Measurements from ENCODE around the gene PAQR3.
"Not testable (repeated sequence)": the region's sequence is repeated elsewhere in the genome, so short reads cannot be mapped to it uniquely, and the experiment has no call there.

Gene PAQR3

DNA sequence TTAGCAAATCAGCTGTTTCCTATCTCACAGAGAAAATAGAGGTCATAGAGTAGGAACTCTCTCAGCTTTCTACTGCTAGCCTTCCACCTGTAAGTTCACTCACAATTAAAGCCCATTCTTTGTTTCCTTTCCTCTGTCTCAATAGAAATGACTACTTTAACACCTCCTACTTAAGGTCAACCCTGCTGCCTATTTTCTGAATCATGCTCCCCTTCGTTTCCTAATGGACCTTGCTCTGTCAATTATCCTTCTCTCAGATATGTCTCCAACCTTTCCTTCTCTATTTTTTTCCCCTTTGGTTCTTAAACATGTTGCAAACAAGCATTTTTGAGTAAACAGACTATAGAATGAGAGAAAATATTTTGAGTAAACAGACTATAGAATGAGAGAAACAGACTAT is 5.1 kb upstream of the PAQR3 start:
- Mint-ChIP-seq H3K27me3 (peaks cover 53% of the 10 kb centered on the region), H3K4me1 (ENCODE audit: low read depth) (peaks cover 30% of the 10 kb centered on the region), H3K27ac (no peak overlapping the region), H3K9me3 (no peaks in the 10 kb centered on the region), H3K36me3 (ENCODE audit: low read depth) (no peaks in the 10 kb centered on the region), H3K4me3 (no peak overlapping the region)

DNA sequence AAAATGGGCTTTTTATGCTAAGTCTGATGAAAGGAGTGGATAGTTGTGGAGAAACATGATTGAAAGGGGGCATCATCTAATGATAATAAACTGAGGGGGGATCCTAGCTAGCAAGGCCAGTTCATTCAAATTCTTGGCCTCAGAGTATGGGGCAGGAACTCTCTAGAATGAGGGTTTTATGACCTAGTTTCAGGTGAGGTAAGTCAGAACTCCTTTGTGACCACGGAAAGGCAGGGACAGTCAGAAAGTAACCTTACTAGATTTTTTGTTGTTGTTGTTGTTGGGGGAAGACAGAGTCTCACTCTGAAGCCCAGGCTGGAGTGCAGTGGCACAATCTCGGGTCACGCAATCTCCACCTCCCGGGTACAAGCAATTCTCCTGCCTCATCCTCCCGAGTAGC is 1.5 kb upstream of the PAQR3 start:
- Mint-ChIP-seq H3K9me3 (no peaks in the 10 kb centered on the region), H3K4me1 (ENCODE audit: low read depth) (peaks cover 50% of the 10 kb centered on the region), H3K36me3 (ENCODE audit: low read depth) (peaks cover 7% of the 10 kb centered on the region), H3K27me3 (peaks cover 29% of the 10 kb centered on the region), H3K4me3 (no peak overlapping the region), H3K27ac (no peak overlapping the region)

DNA sequence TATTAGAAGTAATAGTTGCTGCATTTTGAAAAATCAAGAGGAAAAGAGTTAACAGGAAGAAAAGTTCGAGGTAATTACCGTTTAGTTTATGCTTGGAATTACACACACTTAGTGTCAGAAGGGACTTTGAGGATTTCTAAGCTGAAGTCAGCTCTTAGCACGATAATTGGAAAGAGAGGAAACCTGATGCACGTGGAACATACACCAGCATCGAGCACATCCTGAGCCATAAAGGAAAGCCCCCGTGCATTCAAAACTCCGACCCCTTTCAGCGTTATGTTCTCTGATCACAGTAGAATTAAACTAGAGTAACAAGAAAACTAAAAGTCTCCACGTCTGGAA is 400 bp upstream of the PAQR3 start:
- H3K27ac Mint-ChIP-seq, result peak overlapping the region; percentile 76

DNA sequence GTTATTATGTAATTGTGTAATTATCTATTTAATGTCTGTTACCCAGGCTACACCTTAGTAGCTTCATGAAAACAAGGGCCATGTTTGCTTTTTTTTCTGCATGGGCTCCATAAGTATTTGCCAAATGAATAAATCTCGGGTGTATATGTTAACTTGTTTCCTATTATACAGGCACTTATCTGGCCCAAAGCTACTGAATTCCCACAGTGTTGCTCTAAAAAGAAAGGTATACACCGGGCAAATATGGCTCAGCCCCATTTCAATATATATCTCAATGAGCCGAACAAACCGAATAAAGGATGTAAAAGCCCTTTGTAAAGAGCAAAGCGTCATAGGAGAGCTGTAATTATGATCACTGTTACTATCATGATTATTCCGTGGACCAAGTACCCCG is 767 bp downstream of the PAQR3 start:
- peaks cover 38% of the 10 kb centered on the region for H3K4me1 Mint-ChIP-seq (ENCODE audit: low read depth)
- no peaks in the 10 kb centered on the region for H3K9me3 Mint-ChIP-seq
- H3K36me3 Mint-ChIP-seq (ENCODE audit: low read depth), result peaks cover 17% of the 10 kb centered on the region
- peaks cover 10% of the 10 kb centered on the region for H3K27me3 Mint-ChIP-seq
- peak overlapping the region; percentile 54 for H3K27ac Mint-ChIP-seq
- peak overlapping the region; percentile 92 for H3K4me3 Mint-ChIP-seq

More for the DNA sequence above, 400 bp upstream of the PAQR3 start:
- H3K27me3 Mint-ChIP-seq, result peaks cover 21% of the 10 kb centered on the region
- H3K9me3 Mint-ChIP-seq, result no peaks in the 10 kb centered on the region
- H3K4me3 Mint-ChIP-seq, result peak overlapping the region; percentile 86
- H3K4me1 Mint-ChIP-seq (ENCODE audit: low read depth), result peaks cover 45% of the 10 kb centered on the region
- peaks cover 10% of the 10 kb centered on the region for H3K36me3 Mint-ChIP-seq (ENCODE audit: low read depth)

DNA sequence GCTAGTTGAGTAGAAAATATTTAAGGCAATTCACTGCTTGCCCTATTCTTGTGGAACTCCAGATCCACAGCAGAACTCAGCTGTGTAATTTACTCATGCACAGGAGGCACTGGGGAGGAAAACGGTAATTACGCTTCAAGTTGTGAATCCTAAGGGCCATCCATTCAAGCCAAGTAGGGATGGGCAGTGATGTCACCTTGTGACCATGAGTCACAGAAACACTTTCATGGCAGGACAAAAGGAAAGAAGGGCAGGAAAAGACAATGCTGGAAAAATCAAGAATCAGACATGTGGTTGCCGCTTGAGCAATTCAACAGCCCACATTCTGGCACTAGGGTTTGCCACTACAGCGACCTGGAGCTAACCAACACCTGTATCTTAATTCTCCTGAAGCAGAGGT is 1.4 kb downstream of the PAQR3 start:
- Mint-ChIP-seq H3K4me3 (peak overlapping the region; percentile 92), H3K27ac (peak overlapping the region; percentile 46), H3K36me3 (ENCODE audit: low read depth) (peaks cover 17% of the 10 kb centered on the region), H3K27me3 (peaks cover 5% of the 10 kb centered on the region), H3K4me1 (ENCODE audit: low read depth) (peaks cover 38% of the 10 kb centered on the region), H3K9me3 (no peaks in the 10 kb centered on the region)

DNA sequence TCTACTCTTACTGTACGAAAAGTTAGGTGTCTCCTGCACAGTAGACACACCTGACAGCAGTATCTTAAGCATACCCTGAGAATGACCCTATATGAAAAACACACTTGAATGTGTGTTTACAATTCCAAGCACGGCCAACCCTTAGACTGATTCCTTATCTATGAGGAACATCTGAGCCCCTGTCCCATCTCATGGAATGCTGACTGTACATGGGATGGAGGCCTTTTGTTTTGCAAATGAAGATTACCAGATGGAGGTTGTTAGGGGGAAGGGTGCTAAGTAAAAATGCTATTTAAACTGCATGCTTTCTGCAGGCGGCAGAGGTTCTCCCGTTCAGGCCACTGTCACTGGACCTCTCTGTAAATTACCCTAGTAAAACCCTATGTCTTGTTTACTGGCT is 2.2 kb downstream of the PAQR3 start:
- peaks cover 2% of the 10 kb centered on the region for H3K27me3 Mint-ChIP-seq
- H3K36me3 Mint-ChIP-seq (ENCODE audit: low read depth), result peaks cover 21% of the 10 kb centered on the region
- H3K27ac Mint-ChIP-seq, result no peak overlapping the region
- no peak overlapping the region for H3K4me3 Mint-ChIP-seq
- H3K4me1 Mint-ChIP-seq (ENCODE audit: low read depth), result peaks cover 38% of the 10 kb centered on the region
- H3K9me3 Mint-ChIP-seq, result no peaks in the 10 kb centered on the region

DNA sequence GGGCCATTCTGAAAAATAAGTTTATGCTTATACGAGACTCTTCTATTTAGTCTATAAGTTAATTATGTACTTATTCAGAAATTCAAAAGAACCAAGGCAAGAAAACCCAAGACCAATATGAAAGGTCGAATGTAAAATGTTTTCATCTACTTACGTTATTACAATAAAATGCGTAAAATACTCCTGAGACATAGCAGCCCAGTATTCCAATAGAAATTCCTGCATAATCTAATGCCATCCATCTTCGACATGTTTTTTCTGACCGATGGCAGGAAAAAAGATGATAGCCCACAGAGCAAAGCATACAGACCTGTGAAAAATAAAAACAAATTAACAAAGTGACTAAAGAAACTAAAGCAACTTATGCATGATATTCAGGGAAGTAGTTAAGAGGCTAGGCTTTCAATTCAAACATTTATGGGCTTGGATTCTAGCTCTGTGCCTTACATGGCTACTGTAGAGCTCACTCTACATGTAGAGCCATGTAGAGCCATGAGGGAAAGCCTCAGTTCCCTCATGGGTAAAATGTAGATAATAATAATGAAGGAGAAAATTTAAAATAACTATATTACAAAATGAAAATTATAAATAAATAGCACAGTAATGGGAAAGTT is 9.1 kb downstream of the PAQR3 start:
- H3K9me3 Mint-ChIP-seq, result no peaks in the 10 kb centered on the region
- H3K4me3 Mint-ChIP-seq, result no peak overlapping the region
- no peaks in the 10 kb centered on the region for H3K4me1 Mint-ChIP-seq (ENCODE audit: low read depth)
- H3K27ac Mint-ChIP-seq, result no peak overlapping the region
- no peaks in the 10 kb centered on the region for H3K27me3 Mint-ChIP-seq
- H3K36me3 Mint-ChIP-seq (ENCODE audit: low read depth), result peaks cover 62% of the 10 kb centered on the region

DNA sequence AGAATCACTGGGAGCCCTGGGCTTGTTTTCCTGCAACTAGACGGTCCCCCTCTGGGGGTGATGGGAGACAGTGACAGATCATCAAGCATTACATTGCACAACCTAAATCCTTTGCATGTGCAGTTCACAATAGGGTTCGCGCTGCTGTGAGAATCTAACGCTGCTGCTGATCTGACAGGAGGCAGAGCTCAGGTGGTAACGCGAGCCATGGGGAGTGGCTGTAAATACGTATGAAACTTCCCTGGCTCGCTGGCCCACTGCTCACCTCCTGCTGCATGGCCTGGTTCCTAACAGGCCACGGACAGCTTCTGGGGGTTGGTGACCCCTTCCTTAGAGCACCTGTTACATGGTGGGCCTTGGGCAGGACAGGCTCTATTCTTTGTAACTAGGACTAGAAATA is 10.4 kb downstream of the PAQR3 start:
- Mint-ChIP-seq H3K27ac (no peak overlapping the region), H3K4me1 (ENCODE audit: low read depth) (no peaks in the 10 kb centered on the region), H3K27me3 (no peaks in the 10 kb centered on the region), H3K9me3 (no peaks in the 10 kb centered on the region), H3K36me3 (ENCODE audit: low read depth) (peaks cover 58% of the 10 kb centered on the region), H3K4me3 (no peak overlapping the region)

DNA sequence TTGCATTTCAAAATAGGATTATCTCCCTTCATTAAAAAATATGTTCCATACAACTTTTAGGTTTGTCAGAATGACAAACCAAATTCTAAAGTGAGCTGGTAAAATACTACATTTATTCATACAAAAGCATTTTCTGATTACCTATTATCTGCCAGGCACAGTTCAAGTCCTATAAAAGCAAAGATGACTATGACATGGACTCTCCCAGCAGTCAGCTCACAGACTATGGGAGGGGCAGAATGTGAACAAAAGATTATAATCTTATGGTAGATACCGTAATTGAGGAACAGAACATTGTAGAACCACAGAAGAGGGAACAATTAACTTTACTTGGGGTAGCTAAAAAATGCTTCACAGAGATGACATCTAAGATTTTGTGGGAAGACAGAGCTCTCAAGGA is 12.4 kb downstream of the PAQR3 start:
- no peak overlapping the region for H3K4me3 Mint-ChIP-seq
- H3K36me3 Mint-ChIP-seq (ENCODE audit: low read depth), result peaks cover 71% of the 10 kb centered on the region
- no peaks in the 10 kb centered on the region for H3K27me3 Mint-ChIP-seq
- no peaks in the 10 kb centered on the region for H3K4me1 Mint-ChIP-seq (ENCODE audit: low read depth)
- H3K9me3 Mint-ChIP-seq, result no peaks in the 10 kb centered on the region
- no peak overlapping the region for H3K27ac Mint-ChIP-seq

DNA sequence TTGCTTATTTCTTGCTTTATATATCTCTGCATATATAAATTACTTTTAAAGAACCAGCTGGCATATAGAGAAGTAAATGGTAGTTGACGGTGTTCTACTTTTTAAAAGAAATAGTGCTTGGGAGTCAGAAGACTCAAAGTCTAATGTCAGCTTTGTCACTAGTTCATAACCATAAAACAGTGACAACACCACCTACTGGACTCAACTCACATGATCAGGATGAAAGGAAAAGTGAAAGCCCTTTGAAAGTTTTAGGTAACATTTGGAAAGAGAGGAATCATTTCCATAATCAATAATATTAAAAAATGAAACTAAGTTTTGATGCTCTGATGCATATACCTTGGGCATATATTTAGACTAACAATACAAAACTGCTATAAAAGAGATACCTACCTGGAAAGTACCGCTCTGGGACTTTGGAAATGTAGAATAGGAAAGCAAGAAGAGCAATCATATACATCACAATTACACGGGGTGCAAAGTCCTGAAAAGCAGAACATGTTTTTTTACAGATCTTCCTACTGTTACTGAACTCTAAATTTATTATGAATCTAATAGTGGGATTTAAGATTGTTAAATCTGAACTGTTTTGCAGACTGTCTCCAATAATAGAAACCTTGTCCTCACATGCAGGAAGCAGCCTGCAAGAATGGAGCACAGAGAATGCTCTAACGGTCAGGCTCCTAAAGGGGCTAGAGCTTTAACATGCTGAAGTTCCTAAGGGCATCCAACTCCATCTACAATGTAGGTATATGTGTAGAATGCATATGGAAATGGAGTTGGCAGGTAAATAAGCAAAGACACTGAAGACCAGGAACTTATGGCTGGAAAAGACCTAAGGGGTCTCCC is 15.6 kb downstream of the PAQR3 start:
- no peaks in the 10 kb centered on the region for H3K27me3 Mint-ChIP-seq
- no peaks in the 10 kb centered on the region for H3K9me3 Mint-ChIP-seq
- H3K4me1 Mint-ChIP-seq (ENCODE audit: low read depth), result no peaks in the 10 kb centered on the region
- H3K27ac Mint-ChIP-seq, result no peak overlapping the region
- H3K4me3 Mint-ChIP-seq, result no peak overlapping the region
- peaks cover 65% of the 10 kb centered on the region for H3K36me3 Mint-ChIP-seq (ENCODE audit: low read depth)

DNA sequence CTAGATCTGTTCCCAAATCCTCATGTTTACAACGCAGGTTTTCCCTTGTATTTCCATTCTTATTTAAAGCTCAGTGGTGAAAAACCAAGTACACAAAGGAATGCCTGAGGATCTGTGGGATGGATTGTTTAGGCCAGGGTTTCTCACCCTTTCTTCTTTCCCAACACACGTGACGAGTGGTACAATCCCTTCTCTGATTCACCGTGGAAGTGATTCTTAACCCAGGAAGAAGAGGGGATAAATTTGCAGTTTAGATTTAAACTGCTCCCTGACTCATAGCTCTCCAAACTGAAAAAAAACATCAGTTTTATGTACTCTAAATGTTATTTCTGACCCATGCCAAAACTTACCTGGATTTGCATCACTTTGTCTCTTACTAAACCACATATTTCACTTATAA is 17.0 kb downstream of the PAQR3 start:
- Mint-ChIP-seq H3K9me3 (no peaks in the 10 kb centered on the region), H3K4me1 (ENCODE audit: low read depth) (no peaks in the 10 kb centered on the region), H3K27ac (no peak overlapping the region), H3K36me3 (ENCODE audit: low read depth) (peaks cover 52% of the 10 kb centered on the region), H3K4me3 (no peak overlapping the region), H3K27me3 (no peaks in the 10 kb centered on the region)

DNA sequence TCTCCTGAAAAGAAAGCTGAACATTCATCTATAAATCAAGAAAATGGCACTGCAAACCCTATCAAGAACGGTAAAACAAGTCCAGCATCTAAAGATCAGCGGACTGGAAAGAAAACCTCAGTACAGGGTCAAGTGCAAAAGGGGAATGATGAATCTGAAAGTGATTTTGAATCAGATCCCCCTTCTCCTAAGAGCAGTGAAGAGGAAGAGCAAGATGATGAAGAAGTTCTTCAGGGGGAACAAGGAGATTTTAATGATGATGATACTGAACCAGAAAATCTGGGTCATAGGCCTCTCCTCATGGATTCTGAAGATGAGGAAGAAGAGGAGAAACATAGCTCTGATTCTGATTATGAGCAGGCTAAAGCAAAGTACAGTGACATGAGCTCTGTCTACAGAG is 28.6 kb downstream of the PAQR3 start:
- Mint-ChIP-seq H3K4me3 (no peak overlapping the region), H3K9me3 (no peaks in the 10 kb centered on the region), H3K36me3 (ENCODE audit: low read depth) (peaks cover 41% of the 10 kb centered on the region), H3K4me1 (ENCODE audit: low read depth) (no peaks in the 10 kb centered on the region), H3K27me3 (no peaks in the 10 kb centered on the region), H3K27ac (no peak overlapping the region)

DNA sequence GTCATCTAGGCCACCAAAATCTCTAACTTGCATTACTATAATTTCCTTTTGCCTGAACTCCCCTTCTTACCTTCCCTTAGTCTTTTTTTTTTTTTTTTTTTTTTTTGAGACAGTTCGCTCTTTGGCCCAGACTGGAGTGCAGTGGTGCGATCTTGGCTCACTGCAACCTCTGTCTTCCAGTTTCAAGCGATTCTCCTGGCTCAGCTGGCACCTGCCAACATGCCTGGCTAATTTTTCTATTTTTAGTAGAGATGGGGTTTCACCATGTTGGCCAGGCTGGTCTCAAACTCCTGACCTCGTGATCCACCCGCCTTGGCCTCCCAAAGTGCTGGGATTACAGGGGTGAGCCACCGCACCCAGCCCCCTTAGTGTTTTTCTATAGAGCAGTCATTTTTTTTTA is 30.3 kb downstream of the PAQR3 start:
- H3K27ac Mint-ChIP-seq; H3K4me1 Mint-ChIP-seq (ENCODE audit: low read depth); H3K27me3 Mint-ChIP-seq; H3K4me3 Mint-ChIP-seq; H3K9me3 Mint-ChIP-seq: not testable (repeated sequence)
- H3K36me3 Mint-ChIP-seq (ENCODE audit: low read depth), result peaks cover 32% of the 10 kb centered on the region

DNA sequence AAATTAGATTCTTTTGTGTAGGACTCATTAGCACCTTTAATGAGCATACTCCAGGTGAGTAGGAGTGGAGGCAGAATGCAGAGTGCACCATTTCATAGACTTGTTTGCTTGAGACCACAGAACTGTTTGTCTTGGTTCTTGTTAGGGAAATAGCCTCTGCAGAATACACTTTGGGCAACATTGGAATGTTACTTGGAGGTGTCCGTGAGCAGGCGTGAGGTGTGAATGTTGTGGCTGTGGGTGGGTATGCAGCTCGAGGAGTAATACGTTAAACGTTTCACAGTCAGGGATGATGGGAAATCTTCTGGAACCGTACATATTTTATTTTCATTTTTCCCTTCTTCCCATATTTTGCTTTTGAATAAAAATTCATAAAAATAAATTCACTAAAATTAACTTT is 31.6 kb downstream of the PAQR3 start:
- H3K27me3 Mint-ChIP-seq, result no peaks in the 10 kb centered on the region
- no peak overlapping the region for H3K27ac Mint-ChIP-seq
- no peaks in the 10 kb centered on the region for H3K4me1 Mint-ChIP-seq (ENCODE audit: low read depth)
- H3K4me3 Mint-ChIP-seq, result no peak overlapping the region
- no peaks in the 10 kb centered on the region for H3K9me3 Mint-ChIP-seq
- H3K36me3 Mint-ChIP-seq (ENCODE audit: low read depth), result peaks cover 29% of the 10 kb centered on the region

DNA sequence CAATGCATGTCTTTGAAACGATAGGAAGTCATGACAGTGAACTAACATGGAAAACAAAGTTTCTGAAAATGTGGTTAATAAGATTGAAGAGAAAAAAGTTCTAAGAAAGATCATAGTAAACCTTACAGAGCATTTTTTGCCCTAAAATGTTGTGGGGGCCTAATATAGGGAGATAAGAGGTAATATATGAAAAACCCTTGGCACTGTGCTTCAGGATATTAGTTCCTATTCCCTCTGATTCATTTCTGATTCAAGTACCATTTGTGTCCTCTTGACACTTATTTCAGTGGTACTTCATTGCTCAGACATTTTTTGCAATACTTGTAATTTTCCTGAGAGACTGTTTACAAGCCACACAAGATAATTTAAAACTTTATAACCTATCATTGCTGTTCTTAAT is 35.1 kb downstream of the PAQR3 start:
- no peak overlapping the region for H3K4me3 Mint-ChIP-seq
- no peaks in the 10 kb centered on the region for H3K27me3 Mint-ChIP-seq
- no peaks in the 10 kb centered on the region for H3K4me1 Mint-ChIP-seq (ENCODE audit: low read depth)
- peaks cover 7% of the 10 kb centered on the region for H3K36me3 Mint-ChIP-seq (ENCODE audit: low read depth)
- no peaks in the 10 kb centered on the region for H3K9me3 Mint-ChIP-seq
- no peak overlapping the region for H3K27ac Mint-ChIP-seq

DNA sequence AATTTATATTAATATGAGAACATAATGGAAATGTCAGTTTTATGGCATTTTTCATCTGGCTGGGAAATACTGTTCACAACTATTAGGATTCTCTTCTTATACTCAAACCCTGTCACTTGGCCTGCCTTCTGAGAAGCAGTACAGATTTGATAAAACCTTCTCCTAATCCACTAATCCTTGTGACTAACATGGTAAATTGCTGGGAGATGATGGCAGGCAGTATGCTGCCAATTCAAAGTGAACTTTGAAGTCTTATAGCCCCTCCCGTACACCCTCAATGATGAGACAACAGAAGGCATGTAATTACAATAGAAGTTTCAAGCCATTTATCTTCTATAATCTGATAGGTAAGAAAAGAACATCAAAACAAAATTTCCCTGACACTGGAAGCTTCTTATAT is 36.9 kb downstream of the PAQR3 start:
- no peak overlapping the region for H3K27ac Mint-ChIP-seq

More for the DNA sequence above, 36.9 kb downstream of the PAQR3 start:
- Mint-ChIP-seq H3K9me3 (no peaks in the 10 kb centered on the region), H3K4me3 (no peak overlapping the region), H3K27me3 (no peaks in the 10 kb centered on the region), H3K36me3 (ENCODE audit: low read depth) (no peaks in the 10 kb centered on the region), H3K4me1 (ENCODE audit: low read depth) (no peaks in the 10 kb centered on the region)
